ENCODE data around the gene CACNA1E.

DNA sequence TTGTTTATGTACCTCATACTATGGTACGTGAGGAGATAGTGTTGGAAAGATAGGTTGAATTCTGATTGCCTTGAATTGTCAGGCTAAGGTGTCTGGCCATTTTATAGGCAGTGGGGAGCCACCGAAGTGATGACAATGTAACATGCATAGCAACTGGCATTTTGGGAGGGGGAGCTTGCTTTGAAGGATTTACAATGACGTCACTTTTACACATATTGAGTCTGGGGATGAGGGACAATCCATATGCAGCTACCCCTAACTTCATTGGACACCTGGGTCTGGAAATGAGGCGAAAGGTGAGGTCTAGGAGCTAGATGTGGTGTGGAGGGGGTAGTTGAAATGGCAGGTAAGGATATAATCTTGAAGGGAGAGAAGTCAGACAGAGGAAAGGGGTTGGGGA is 7.7 kb upstream of the CACNA1E start:
- TF ChIP-seq, protein P1, sequence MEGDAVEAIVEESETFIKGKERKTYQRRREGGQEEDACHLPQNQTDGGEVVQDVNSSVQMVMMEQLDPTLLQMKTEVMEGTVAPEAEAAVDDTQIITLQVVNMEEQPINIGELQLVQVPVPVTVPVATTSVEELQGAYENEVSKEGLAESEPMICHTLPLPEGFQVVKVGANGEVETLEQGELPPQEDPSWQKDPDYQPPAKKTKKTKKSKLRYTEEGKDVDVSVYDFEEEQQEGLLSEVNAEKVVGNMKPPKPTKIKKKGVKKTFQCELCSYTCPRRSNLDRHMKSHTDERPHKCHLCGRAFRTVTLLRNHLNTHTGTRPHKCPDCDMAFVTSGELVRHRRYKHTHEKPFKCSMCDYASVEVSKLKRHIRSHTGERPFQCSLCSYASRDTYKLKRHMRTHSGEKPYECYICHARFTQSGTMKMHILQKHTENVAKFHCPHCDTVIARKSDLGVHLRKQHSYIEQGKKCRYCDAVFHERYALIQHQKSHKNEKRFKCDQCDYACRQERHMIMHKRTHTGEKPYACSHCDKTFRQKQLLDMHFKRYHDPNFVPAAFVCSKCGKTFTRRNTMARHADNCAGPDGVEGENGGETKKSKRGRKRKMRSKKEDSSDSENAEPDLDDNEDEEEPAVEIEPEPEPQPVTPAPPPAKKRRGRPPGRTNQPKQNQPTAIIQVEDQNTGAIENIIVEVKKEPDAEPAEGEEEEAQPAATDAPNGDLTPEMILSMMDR (IDR thresholded peaks at IDR 0.05): no peak
- TF ChIP-seq POLR2A (IDR thresholded peaks at IDR 0.05): no peak
